ENCODE results near the gene FLOT1.
A peak's percentile ranks its signal among the peaks of the same experiment; 100 is the strongest.

Gene FLOT1

GRCh38 chr6:30712441-30712945 is 30.0 kb downstream of the FLOT1 start:
- Histone ChIP-seq H3K36me3 (ENCODE audit: control insufficient read depth in 2 of 2, insufficient read depth in 1 of 2, low read length in 2 of 2) (peaks cover 52 to 80% of the 10 kb centered on the region in 2 experiments), H3K9me3 (ENCODE audit: control insufficient read depth, insufficient read depth, low read depth, low read length) (no peaks in the 10 kb centered on the region), H3K27ac (ENCODE audit: extremely low read depth, low read depth, low read length) (no peak overlapping the region), H3K4me1 (ENCODE audit: control insufficient read depth, insufficient read depth, low read length) (peaks cover 8% of the 10 kb centered on the region), H3K4me3 (ENCODE audit: low read depth, low read length) (no peak overlapping the region)
- TF ChIP-seq ZBTB1 (tag by site-specific recombination; IDR thresholded peaks at IDR 0.05), result no peak
- TF ChIP-seq ZNF112 (tag by site-specific recombination; IDR thresholded peaks at IDR 0.05), result no peak
- no peak for TF ChIP-seq GFI1B (tag by site-specific recombination; IDR thresholded peaks at IDR 0.05)
- TF ChIP-seq ZNF488 (tag by site-specific recombination; IDR thresholded peaks at IDR 0.05), result no peak
- TF ChIP-seq ZNF558 (tag by site-specific recombination; IDR thresholded peaks at IDR 0.05), result no peak
- no peak for TF ChIP-seq ZNF513 (tag by site-specific recombination; IDR thresholded peaks at IDR 0.05)
- TF ChIP-seq ZNF645 (tag by site-specific recombination; IDR thresholded peaks at IDR 0.05), result no peak
- TF ChIP-seq ZNF792 (tag by site-specific recombination; IDR thresholded peaks at IDR 0.05), result no peak
- no peak for TF ChIP-seq ZNF169 (tag by site-specific recombination; IDR thresholded peaks at IDR 0.05)
- no peak for TF ChIP-seq ZNF843 (tag by site-specific recombination; IDR thresholded peaks at IDR 0.05)
- no peak for TF ChIP-seq ZNF704 (tag by site-specific recombination; IDR thresholded peaks at IDR 0.05)
- TF ChIP-seq FEZF1 (tag by site-specific recombination; IDR thresholded peaks at IDR 0.05), result no peak
- ChIA-PET CTCF (interaction anchor here (0.5 to 5.0 kb wide), 11 partner anchors 8 to 374 kb away, joined by 3 to 32 read pairs (median 4); partner anchors contain the start of gene DHX16), POLR2A (interaction anchor here (0.5 to 1.4 kb wide), 5 partner anchors 9 to 30 kb away, joined by 3 to 5 read pairs (median 4); partner anchors contain the start of gene NRM)

GRCh38 chr6:30711758-30712380 is 30.6 kb downstream of the FLOT1 start:
- no peak overlapping the region for H3K4me3 ChIP-seq (ENCODE audit: low read depth, low read length)
- no peak overlapping the region for H3K27ac ChIP-seq (ENCODE audit: extremely low read depth, low read depth, low read length)
- H3K4me1 ChIP-seq (ENCODE audit: control insufficient read depth, insufficient read depth, low read length), result peaks cover 13% of the 10 kb centered on the region
- H3K36me3 ChIP-seq (ENCODE audit: control insufficient read depth in 2 of 2, insufficient read depth in 1 of 2, low read length in 2 of 2), result peaks cover 54 to 86% of the 10 kb centered on the region in 2 experiments
- ChIA-PET POLR2A (interaction anchor here (0.5 to 1.4 kb wide), 6 partner anchors 9 to 103 kb away, joined by 3 to 5 read pairs (median 4); partner anchors contain the start of gene NRM), CTCF (interaction anchor here (0.5 to 5.0 kb wide), 9 partner anchors 10 to 374 kb away, joined by 3 to 32 read pairs (median 5); no protein-coding TSS in a partner anchor)
- no peaks in the 10 kb centered on the region for H3K9me3 ChIP-seq (ENCODE audit: control insufficient read depth, insufficient read depth, low read depth, low read length)
- TF ChIP-seq ZNF335 (tag by site-specific recombination; conservative IDR thresholded peaks at IDR 0.05), result no peak
- TF ChIP-seq SCRT2 (tag by site-specific recombination; IDR thresholded peaks at IDR 0.05), result peak; percentile 68

GRCh38 chr6:30709101-30709868 is 33.2 kb downstream of the FLOT1 start:
- Histone ChIP-seq H3K4me1 (ENCODE audit: control insufficient read depth, insufficient read depth, low read length) (peaks cover 17% of the 10 kb centered on the region), H3K4me3 (ENCODE audit: low read depth, low read length) (no peak overlapping the region), H3K27ac (ENCODE audit: extremely low read depth, low read depth, low read length) (no peak overlapping the region), H3K9me3 (ENCODE audit: control insufficient read depth, insufficient read depth, low read depth, low read length) (no peaks in the 10 kb centered on the region), H3K36me3 (ENCODE audit: control insufficient read depth in 2 of 2, insufficient read depth in 1 of 2, low read length in 2 of 2) (peaks cover 53 to 92% of the 10 kb centered on the region in 2 experiments)
- ChIA-PET CTCF (interaction anchor here (0.7 to 5.0 kb wide), 6 partner anchors 10 to 177 kb away, joined by 3 to 32 read pairs (median 5); no protein-coding TSS in a partner anchor), POLR2A (interaction anchor here (1.0 to 1.2 kb wide), 2 partner anchors 12 to 19 kb away, joined by 3 to 4 read pairs; partner anchors contain the start of gene NRM)
- TF ChIP-seq ZBTB44 (tag by site-specific recombination; IDR thresholded peaks at IDR 0.05), result no peak
- TF ChIP-seq PATZ1 (tag by site-specific recombination; IDR thresholded peaks at IDR 0.05), result no peak
- no peak for TF ChIP-seq SALL2 (tag by site-specific recombination; IDR thresholded peaks at IDR 0.05; ENCODE audit: borderline replicate concordance)
- TF ChIP-seq ZNF121 (tag by site-specific recombination; IDR thresholded peaks at IDR 0.05), result no peak
- TF ChIP-seq KLF16 (tag by site-specific recombination; IDR thresholded peaks at IDR 0.05), result no peak
